CD4-positive, alpha-beta T cell (primary cell): Measurements from ENCODE around the gene VDAC2. TPM values are rescaled to one million over a fixed set of nuclear protein-coding genes. Genes with fewer than 3 reads are reported as not detected.

Experiments used
- ATAC-seq: fragments of 200-7000 bp; cut with Tn5 transposase; one replicate; pipeline ENCODE4 v1.10.0; 2022; ENCODE audit warnings: mild to moderate bottlenecking; ENCODE audit not compliant: poor library complexity
- CTCF ChIA-PET: fragments of 350-600 bp; sonication (Branson Sonifier 250); formaldehyde crosslinking; loops from one replicate; lab custom pipeline; 2021; ENCODE audit warnings: antibody characterized with exemption, inconsistent platforms; lab: Charles Lee
- POLR2A ChIA-PET: fragments of 350-600 bp; sonication (Branson Sonifier 250); formaldehyde crosslinking; loops from one replicate; lab custom pipeline; 2021; ENCODE audit warnings: antibody characterized with exemption, inconsistent platforms; lab: Charles Lee
- DNase-seq, 14 experiments: peaks; one replicate each; pipeline ENCODE4 v3.0.0-alpha.2; 2013 to 2020; ENCODE audit warnings: mixed read lengths in 2 of 14
- H3K27ac ChIP-seq, 2 donors: one replicate each; pipeline versions ENCODE4 v1.5.1 to v1.7.0; 2013; ENCODE audit warnings: low read length in 2 of 2, low read depth in 1 of 2, mild to moderate bottlenecking in 1 of 2
- H3K27me3 ChIP-seq, 2 experiments: 1 replicate in 1 of 2; 2 replicates in 1 of 2; pipeline versions ENCODE4 v1.6.1 to v1.7.0; 2013; ENCODE audit warnings: low read length in 2 of 2, control low read depth in 1 of 2, mild to moderate bottlenecking in 1 of 2, moderate library complexity in 1 of 2; ENCODE audit not compliant: insufficient read depth in 2 of 2, control insufficient read depth in 1 of 2
- H3K36me3 ChIP-seq: one replicate; pipeline ENCODE4 v1.6.1; 2013; ENCODE audit warnings: low read length, control low read depth; ENCODE audit not compliant: insufficient read depth
- H3K4me1 ChIP-seq: one replicate; pipeline ENCODE4 v1.6.1; 2013; ENCODE audit warnings: low read length, control low read depth; ENCODE audit not compliant: insufficient read depth
- H3K4me3 ChIP-seq: one replicate; pipeline ENCODE4 v1.5.1; 2013; ENCODE audit warnings: mild to moderate bottlenecking, low read length, moderate library complexity
- H3K9me3 ChIP-seq, 2 experiments: 1 replicate in 1 of 2; 2 replicates in 1 of 2; pipeline versions ENCODE4 v1.6.1 to v1.7.0; 2013; ENCODE audit warnings: low read length in 2 of 2, mild to moderate bottlenecking in 2 of 2, control low read depth in 1 of 2, moderate library complexity in 1 of 2; ENCODE audit not compliant: control insufficient read depth in 1 of 2, insufficient read depth in 1 of 2
- H3K27ac Mint-ChIP-seq: one replicate; pipeline ENCODE4 v1.8.0; 2020; ENCODE audit warnings: mixed read lengths
- H3K27me3 Mint-ChIP-seq: one replicate; pipeline ENCODE4 v1.8.0; 2021; ENCODE audit warnings: mixed read lengths
- H3K36me3 Mint-ChIP-seq: one replicate; pipeline ENCODE4 v1.8.0; 2021; ENCODE audit warnings: low read depth, mixed read lengths
- H3K4me1 Mint-ChIP-seq: one replicate; pipeline ENCODE4 v1.8.0; 2021; ENCODE audit warnings: low read depth, mixed read lengths
- H3K4me3 Mint-ChIP-seq: one replicate; pipeline ENCODE4 v1.8.0; 2020; ENCODE audit warnings: mild to moderate bottlenecking, mixed read lengths
- H3K9me3 Mint-ChIP-seq: one replicate; pipeline ENCODE4 v1.8.0; 2020; ENCODE audit warnings: mixed read lengths
- CTCF ChIP-seq: fragments of 200-600 bp; IDR thresholded peaks from one replicate; pipeline ENCODE4 v1.8.0; 2022; ENCODE audit warnings: antibody characterized with exemption, mild to moderate bottlenecking
- intact Hi-C, 2 experiments: fragments of 100-400 bp; cut with DNase I in 1 of 2; cut with micrococcal nuclease in 1 of 2; formaldehyde crosslinking; loops; one replicate each; pipeline versions ENCODE4 v1.15.1 to v1.9.0; 2023 to 2025; cut with DNase I, micrococcal nuclease
- total RNA-seq, 174 experiments: library from RNA in 2 of 174; stranded (reverse) in 2 of 174; gene quantifications; one replicate each; pipeline ENCODE4 v1.2.3 and lab custom pipeline; 2021 to 2026

Gene VDAC2
- total RNA-seq, 2 experiments from 2014 or later: 141 to 147 TPM

GRCh38 chr10:75231672-75232581 is 21.3 kb downstream of the VDAC2 start:
- H3K36me3 Mint-ChIP-seq: peaks cover 57% of the 10 kb centered on the region
- intact Hi-C loops: loop anchor here (2.0 to 10.0 kb wide), 8 partner anchors 120 to 1357 kb away; partner anchors contain the start of genes ADK (in 1 of the 2), AP3M1 (in 1 of the 2), CAMK2G (in 1 of the 2) and KAT6B (in 1 of the 2)
- peak overlapping the region; percentile 66 for H3K4me3 Mint-ChIP-seq
- H3K27me3 Mint-ChIP-seq: no peaks in the 10 kb centered on the region
- Histone ChIP-seq H3K27me3 (no peaks in the 10 kb centered on the region), H3K4me1 (peaks cover 30% of the 10 kb centered on the region), H3K9me3 (no peaks in the 10 kb centered on the region), H3K4me3 (no peak overlapping the region), H3K36me3 (peaks cover 43% of the 10 kb centered on the region), H3K27ac (peak overlapping the region in 1 of 2 donors; percentile 43)
- TF ChIP-seq CTCF: no peak
- POLR2A ChIA-PET: interaction anchor here (1.0 to 9.2 kb wide), 3 partner anchors 21 to 45 kb away, joined by 3 to 208 read pairs (median 71); partner anchors contain the start of gene VDAC2
- H3K9me3 Mint-ChIP-seq: no peaks in the 10 kb centered on the region
- peak overlapping the region; percentile 90 for H3K27ac Mint-ChIP-seq
- CTCF ChIA-PET: interaction anchor here (1.1 to 3.8 kb wide), 2 partner anchors 37 to 45 kb away, joined by 5 to 39 read pairs; no protein-coding TSS in a partner anchor
- peaks cover 38% of the 10 kb centered on the region for H3K4me1 Mint-ChIP-seq
- no peak for ATAC-seq
- DNase-seq: no peak

GRCh38 chr10:75233444-75234016 is 22.9 kb downstream of the VDAC2 start:
- H3K4me3 ChIP-seq: peak overlapping the region; percentile 80
- POLR2A ChIA-PET: interaction anchor here (1.2 to 9.2 kb wide), 6 partner anchors 9 to 407 kb away, joined by 4 to 208 read pairs (median 10); partner anchors contain the start of genes KAT6B, SAMD8 and VDAC2
- DNase-seq (peak in 9 of 14 experiments; percentile 5 to 54 (median 13)), ATAC-seq (no peak)
- CTCF ChIA-PET: interaction anchor here (0.6 to 5.0 kb wide), 3 partner anchors 16 to 45 kb away, joined by 3 to 105 read pairs (median 3); no protein-coding TSS in a partner anchor
- Mint-ChIP-seq H3K27ac (peak overlapping the region; percentile 90), H3K4me3 (peak overlapping the region; percentile 87), H3K4me1 (peaks cover 36% of the 10 kb centered on the region), H3K9me3 (no peaks in the 10 kb centered on the region), H3K36me3 (peaks cover 49% of the 10 kb centered on the region), H3K27me3 (no peaks in the 10 kb centered on the region)
- H3K9me3 ChIP-seq: no peaks in the 10 kb centered on the region
- peak overlapping the region; percentile 73 to 88 for H3K27ac ChIP-seq
- H3K36me3 ChIP-seq: peaks cover 34% of the 10 kb centered on the region
- peaks cover 30% of the 10 kb centered on the region for H3K4me1 ChIP-seq
- intact Hi-C loops: loop anchor here (1.0 to 10.0 kb wide), 10 partner anchors 20 to 1359 kb away; partner anchors contain the start of genes SAMD8 (in 2 of the 2), VDAC2 (in 2 of the 2), ADK (in 1 of the 2) and AP3M1 (in 1 of the 2)
- no peak for TF ChIP-seq CTCF
- no peaks in the 10 kb centered on the region for H3K27me3 ChIP-seq
